ENCODE data around the gene USP8.
"Not testable (repeated sequence)": the region's sequence is repeated elsewhere in the genome, so short reads cannot be mapped to it uniquely, and the experiment has no call there.

GRCh38 chr15:50391561-50391960, 32.6 kb upstream of the USP8 start:
- not testable (repeated sequence) for TF ChIP-seq EZH2 (IDR thresholded peaks at IDR 0.05; ENCODE audit: insufficient read depth, poor library complexity, severe bottlenecking); EZH2phosphoT487 (IDR thresholded peaks at IDR 0.05; ENCODE audit: insufficient read depth, low read depth)

Data from GM23248 (cell line).